Transverse colon (tissue), 4 donors: Measurements from ENCODE around the gene SLIT2.

Experiments used
- CTCF ChIP-seq, 5 experiments: fragments of 200-600 bp in 3 of 5; fragments of 450-650 bp in 2 of 5; sonication (generic) in 3 of 5; IDR thresholded peaks; 1 replicate in 2 of 5; 2 replicates in 3 of 5; pipeline ENCODE4 v1.5.1; 2016 to 2017; ENCODE audit warnings: antibody characterized with exemption in 5 of 5, inconsistent platforms in 3 of 5, mild to moderate bottlenecking in 2 of 5, moderate library complexity in 1 of 5
- POLR2A ChIP-seq: fragments of 450-650 bp; IDR thresholded peaks from one replicate; pipeline ENCODE4 v1.6.1; 2016; ENCODE audit warnings: antibody characterized with exemption, mild to moderate bottlenecking, moderate library complexity
- POLR2AphosphoS5 ChIP-seq, 3 donors: sonication (generic); formaldehyde crosslinking; IDR thresholded peaks; one replicate each; pipeline ENCODE4 v1.6.1; 2016; ENCODE audit warnings: antibody characterized with exemption in 3 of 3

- TF ChIP-seq CTCF (IDR thresholded peaks at IDR 0.05) (no peak), POLR2A (no peak), POLR2AphosphoS5 (IDR thresholded peaks at IDR 0.05) (no peak)
Measured at GRCh38 chr4:20254511-20255250, 3.0 kb downstream of the SLIT2 start.
